ENCODE data around the gene PRSS57. TPM values are rescaled to one million over a fixed set of nuclear protein-coding genes. Genes with fewer than 3 reads are reported as not detected.

PRSS57 gene
- total and polyA plus RNA-seq, 2 experiments from 2014 or later = not detected

- no peak overlapping the region for H3K27ac ChIP-seq
- no peak overlapping the region for H3K4me3 ChIP-seq
- no peaks in the 10 kb centered on the region for H3K9me3 ChIP-seq (ENCODE audit: low read depth)
- TF ChIP-seq CTCF (IDR thresholded peaks at IDR 0.05; ENCODE audit: low read depth, low read length) = no peak
- DNase-seq (ENCODE audit: low read depth in 1 of 2, low spot score in 1 of 2) = no peak
- no peaks in the 10 kb centered on the region for H3K4me1 ChIP-seq (ENCODE audit: low read depth)
- no peaks in the 10 kb centered on the region for H3K36me3 ChIP-seq
- H3K27me3 ChIP-seq = no peaks in the 10 kb centered on the region
Observed at GRCh38 chr19:739998-740715, 44.9 kb upstream of the PRSS57 start.

DNA sequence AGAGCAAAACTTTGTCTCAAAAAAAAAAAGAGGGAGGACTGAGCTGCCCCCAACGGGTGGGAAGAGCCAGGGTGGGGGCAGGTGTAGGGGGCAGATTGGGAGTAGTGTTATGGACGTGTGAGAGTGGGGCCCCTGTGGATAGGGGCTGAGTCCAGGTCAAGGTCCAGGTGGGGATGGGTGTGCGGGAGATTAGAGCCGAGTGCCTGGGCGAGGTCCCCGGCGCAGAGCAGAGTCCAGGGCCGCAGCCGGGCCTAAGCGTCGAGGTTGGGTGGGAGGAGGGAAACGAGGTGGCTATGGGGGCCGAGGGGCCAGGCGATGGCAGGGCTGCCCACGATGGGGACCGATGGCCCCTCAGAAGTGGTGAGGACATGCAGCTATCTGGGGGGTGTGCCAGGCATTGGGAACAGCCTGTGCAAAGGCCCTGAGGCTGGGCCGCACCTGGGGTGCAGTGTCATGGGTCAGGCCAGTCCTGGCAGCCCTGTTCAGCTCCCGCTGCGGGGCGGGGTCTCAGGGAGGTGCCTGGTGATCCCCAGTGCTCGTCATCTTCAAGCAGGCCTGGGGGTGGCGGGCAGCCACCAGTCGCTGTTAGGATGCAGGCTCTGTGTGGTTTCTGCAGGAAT is 43.4 kb upstream of the PRSS57 start:
- no peak overlapping the region for H3K27ac ChIP-seq
- H3K4me3 ChIP-seq = no peak overlapping the region
- no peaks in the 10 kb centered on the region for H3K27me3 ChIP-seq
- no peaks in the 10 kb centered on the region for H3K4me1 ChIP-seq (ENCODE audit: low read depth)
- no peak for TF ChIP-seq CTCF (IDR thresholded peaks at IDR 0.05; ENCODE audit: low read depth, low read length)
- no peaks in the 10 kb centered on the region for H3K9me3 ChIP-seq (ENCODE audit: low read depth)
- no peaks in the 10 kb centered on the region for H3K36me3 ChIP-seq
- DNase-seq (ENCODE audit: low read depth in 1 of 2, low spot score in 1 of 2) = no peak

DNA sequence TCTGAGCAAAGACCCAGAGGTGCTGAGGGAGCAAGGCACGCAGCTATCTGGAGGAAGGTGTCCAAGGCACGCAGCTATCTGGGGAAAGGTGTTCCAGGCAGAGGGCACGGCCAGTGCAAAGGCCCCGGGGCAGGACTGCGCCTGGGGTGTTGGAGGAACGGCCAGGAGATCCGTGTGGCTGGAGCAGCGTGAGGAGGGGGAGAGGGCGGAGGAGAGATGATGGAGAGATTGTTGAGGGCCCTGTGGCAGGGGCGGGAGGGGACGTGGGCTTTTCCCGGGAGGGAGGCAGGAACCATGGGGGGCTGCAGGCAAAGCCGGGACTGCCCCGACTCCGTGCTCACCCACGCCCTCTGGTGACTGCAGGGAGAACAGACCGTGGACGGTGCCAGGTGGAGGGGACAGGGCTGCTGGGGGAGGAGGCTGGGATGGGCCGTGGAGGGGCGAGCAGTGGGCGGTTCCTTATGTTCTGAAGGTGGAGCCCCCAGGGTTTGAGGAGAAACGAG is 42.4 kb upstream of the PRSS57 start:
- Histone ChIP-seq H3K36me3 (no peaks in the 10 kb centered on the region), H3K4me3 (no peak overlapping the region), H3K27ac (no peak overlapping the region), H3K9me3 (ENCODE audit: low read depth) (no peaks in the 10 kb centered on the region), H3K4me1 (ENCODE audit: low read depth) (no peaks in the 10 kb centered on the region), H3K27me3 (no peaks in the 10 kb centered on the region)
- peak; percentile 61 for TF ChIP-seq CTCF (IDR thresholded peaks at IDR 0.05; ENCODE audit: low read depth, low read length)
- peak; percentile 45 to 53 for DNase-seq (ENCODE audit: low read depth in 1 of 2, low spot score in 1 of 2)

DNA sequence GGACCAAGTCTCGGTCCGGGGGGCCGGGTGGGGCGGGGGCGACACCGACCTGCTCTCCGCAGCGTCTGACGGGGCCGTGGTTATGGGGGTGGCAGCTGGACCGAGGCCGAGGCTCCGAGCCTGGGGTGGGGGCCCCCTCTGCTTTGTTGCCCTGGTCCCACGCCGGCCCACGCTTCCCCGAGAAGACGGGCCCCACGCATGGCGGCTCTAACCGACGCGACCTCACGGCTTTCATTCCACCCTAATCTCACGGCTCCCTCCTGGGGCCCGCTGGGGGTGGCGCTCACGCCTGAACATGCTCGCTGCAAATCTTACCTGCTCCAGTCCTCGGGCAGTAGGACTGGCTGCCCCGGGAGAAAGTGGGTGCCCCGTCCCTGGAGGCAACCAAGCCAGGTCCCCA is 40.9 kb upstream of the PRSS57 start:
- no peak for TF ChIP-seq CTCF (IDR thresholded peaks at IDR 0.05; ENCODE audit: low read depth, low read length)
- no peak for DNase-seq (ENCODE audit: low read depth in 1 of 2, low spot score in 1 of 2)
- Histone ChIP-seq H3K27me3 (no peaks in the 10 kb centered on the region), H3K36me3 (no peaks in the 10 kb centered on the region), H3K9me3 (ENCODE audit: low read depth) (no peaks in the 10 kb centered on the region), H3K4me3 (no peak overlapping the region), H3K4me1 (ENCODE audit: low read depth) (no peaks in the 10 kb centered on the region), H3K27ac (no peak overlapping the region)

- Histone ChIP-seq H3K9me3 (ENCODE audit: low read depth) (no peaks in the 10 kb centered on the region), H3K4me1 (ENCODE audit: low read depth) (no peaks in the 10 kb centered on the region), H3K27ac (no peak overlapping the region), H3K27me3 (no peaks in the 10 kb centered on the region), H3K36me3 (no peaks in the 10 kb centered on the region), H3K4me3 (no peak overlapping the region)
- TF ChIP-seq CTCF (IDR thresholded peaks at IDR 0.05; ENCODE audit: low read depth, low read length) = no peak
- no peak for DNase-seq (ENCODE audit: low read depth in 1 of 2, low spot score in 1 of 2)
Observed at GRCh38 chr19:734716-735115, 39.5 kb upstream of the PRSS57 start.
